SK-N-SH treated with all-trans-retinoic acid at 6 μM for 48 hours (cell line): ENCODE results near the gene CST9.

Experiments used
- ATAC-seq: fragments of 200-7000 bp; cut with Tn5 transposase; 3 replicates; pipeline ENCODE4 v1.9.1; 2020; ENCODE audit warnings: mild to moderate bottlenecking, moderate library complexity
- ARNTL ChIP-seq: fragments of 450-650 bp; formaldehyde crosslinking; IDR thresholded peaks from 2 replicates; pipeline ENCODE4 v1.5.0; 2020; ENCODE audit warnings: low read depth, mild to moderate bottlenecking, moderate library complexity, borderline replicate concordance
- BACH2 ChIP-seq: fragments of 250-450 bp; sonication (Bioruptor Pico); IDR thresholded peaks from 2 replicates; pipeline ENCODE4 v1.9.0; 2021; ENCODE audit warnings: mild to moderate bottlenecking, borderline replicate concordance
- CREB5 ChIP-seq: fragments of 250-450 bp; sonication (Bioruptor Pico); IDR thresholded peaks from 2 replicates; pipeline ENCODE4 v1.5.1; 2020; ENCODE audit warnings: low read depth, mild to moderate bottlenecking, moderate library complexity
- CSDC2 ChIP-seq: fragments of 250-450 bp; sonication (Bioruptor Pico); IDR thresholded peaks from 2 replicates; pipeline ENCODE4 v1.5.0; 2020; ENCODE audit warnings: mild to moderate bottlenecking, moderate library complexity
- CSRNP3 ChIP-seq: fragments of 250-450 bp; sonication (Bioruptor Pico); IDR thresholded peaks from 2 replicates; pipeline ENCODE4 v1.5.1; 2021; ENCODE audit warnings: mild to moderate bottlenecking, moderate library complexity
- ESRRG ChIP-seq: fragments of 250-450 bp; sonication (Bioruptor Pico); IDR thresholded peaks from 2 replicates; pipeline ENCODE4 v1.6.1; 2021; ENCODE audit warnings: mild to moderate bottlenecking
- GLIS3 ChIP-seq: fragments of 250-450 bp; sonication (Bioruptor Pico); IDR thresholded peaks from 2 replicates; pipeline ENCODE4 v1.5.0; 2020; ENCODE audit warnings: mild to moderate bottlenecking, moderate library complexity
- ISL1 ChIP-seq: fragments of 250-450 bp; sonication (Bioruptor Pico); IDR thresholded peaks from 2 replicates; pipeline ENCODE4 v2.1.2; 2022; ENCODE audit warnings: mild to moderate bottlenecking, moderate library complexity
- OSR1 ChIP-seq: fragments of 250-450 bp; sonication (Bioruptor Pico); IDR thresholded peaks from 2 replicates; pipeline ENCODE4 v1.8.0; 2022; ENCODE audit warnings: moderate library complexity, mild to moderate bottlenecking, inconsistent platforms
- PATZ1 ChIP-seq: fragments of 250-450 bp; sonication (Bioruptor Pico); IDR thresholded peaks from 2 replicates; pipeline ENCODE4 v1.8.0; 2020; ENCODE audit warnings: mild to moderate bottlenecking, moderate library complexity, borderline replicate concordance
- POU6F1 ChIP-seq: fragments of 250-450 bp; sonication (Bioruptor Pico); IDR thresholded peaks from 2 replicates; pipeline ENCODE4 v1.8.0; 2021; ENCODE audit warnings: low read depth, mild to moderate bottlenecking, moderate library complexity, borderline replicate concordance
- PPARA ChIP-seq: fragments of 250-450 bp; sonication (Bioruptor Pico); IDR thresholded peaks from 2 replicates; pipeline ENCODE4 v1.5.0; 2020; ENCODE audit warnings: mild to moderate bottlenecking, borderline replicate concordance
- RARB ChIP-seq: fragments of 250-450 bp; sonication (Bioruptor Pico); IDR thresholded peaks from 2 replicates; pipeline ENCODE4 v1.8.0; 2021; ENCODE audit warnings: mild to moderate bottlenecking, moderate library complexity
- SNAI2 ChIP-seq: fragments of 250-450 bp; sonication (Bioruptor Pico); IDR thresholded peaks from 2 replicates; pipeline ENCODE4 v1.5.0; 2020; ENCODE audit warnings: mild to moderate bottlenecking, moderate library complexity
- TCF4 ChIP-seq: fragments of 250-450 bp; sonication (Bioruptor Pico); IDR thresholded peaks from 2 replicates; pipeline ENCODE4 v1.8.0; 2021; ENCODE audit warnings: mild to moderate bottlenecking, moderate library complexity, borderline replicate concordance
- TOX ChIP-seq: fragments of 250-450 bp; sonication (Bioruptor Pico); IDR thresholded peaks from 2 replicates; pipeline ENCODE4 v1.8.0; 2021; ENCODE audit warnings: mild to moderate bottlenecking, moderate library complexity, borderline replicate concordance
- TSHZ2 ChIP-seq: fragments of 250-450 bp; sonication (Bioruptor Pico); IDR thresholded peaks from 2 replicates; pipeline ENCODE4 v1.5.0; 2020; ENCODE audit warnings: mild to moderate bottlenecking, moderate library complexity
- ZC3H10 ChIP-seq: fragments of 250-450 bp; sonication (Bioruptor Pico); IDR thresholded peaks from 2 replicates; pipeline ENCODE4 v1.5.1; 2021; ENCODE audit warnings: mild to moderate bottlenecking, moderate library complexity
- ZFP3 ChIP-seq: fragments of 250-450 bp; sonication (Bioruptor Pico); IDR thresholded peaks from 2 replicates; pipeline ENCODE4 v1.5.0; 2020; ENCODE audit warnings: mild to moderate bottlenecking, moderate library complexity
- ZFP30 ChIP-seq: fragments of 450-650 bp; formaldehyde crosslinking; IDR thresholded peaks from 2 replicates; pipeline ENCODE4 v1.5.0; 2022; ENCODE audit warnings: mild to moderate bottlenecking, moderate library complexity
- ZNF565 ChIP-seq: fragments of 450-650 bp; formaldehyde crosslinking; conservative IDR thresholded peaks from 2 replicates; pipeline ENCODE4 v1.5.0; 2020; ENCODE audit warnings: low read depth, mild to moderate bottlenecking, moderate library complexity
- ZNF70 ChIP-seq: fragments of 450-650 bp; formaldehyde crosslinking; IDR thresholded peaks from 2 replicates; pipeline ENCODE4 v1.5.0; 2020; ENCODE audit warnings: mild to moderate bottlenecking, moderate library complexity
- ZNF8 ChIP-seq: fragments of 450-650 bp; formaldehyde crosslinking; IDR thresholded peaks from 2 replicates; pipeline ENCODE4 v1.5.0; 2020; ENCODE audit warnings: mild to moderate bottlenecking, moderate library complexity

CST9 gene

GRCh38 chr20:23652371-23652770 is 46.7 kb upstream of the CST9 start:
- TF ChIP-seq CSRNP3 (CRISPR knock-in tag), result no peak
- no peak for TF ChIP-seq TSHZ2 (CRISPR knock-in tag)
- TF ChIP-seq GLIS3 (CRISPR knock-in tag), result no peak
- no peak for TF ChIP-seq ZNF70
- TF ChIP-seq ZFP3 (CRISPR knock-in tag), result no peak
- no peak for TF ChIP-seq ZC3H10 (CRISPR knock-in tag)
- no peak for TF ChIP-seq PATZ1 (CRISPR knock-in tag)
- no peak for TF ChIP-seq ISL1 (CRISPR knock-in tag)
- TF ChIP-seq ARNTL (CRISPR knock-in tag), result no peak
- TF ChIP-seq CSDC2 (CRISPR knock-in tag), result no peak
- no peak for TF ChIP-seq RARB (CRISPR knock-in tag)
- no peak for TF ChIP-seq ZNF565 (CRISPR knock-in tag)
- no peak for TF ChIP-seq SNAI2 (CRISPR knock-in tag)
- TF ChIP-seq TOX (CRISPR knock-in tag), result no peak
- no peak for TF ChIP-seq ZFP30 (CRISPR knock-in tag)
- TF ChIP-seq CREB5 (CRISPR knock-in tag), result no peak
- no peak for ATAC-seq

GRCh38 chr20:23651117-23651516 is 45.4 kb upstream of the CST9 start:
- ATAC-seq, result no peak
- no peak for TF ChIP-seq CREB5 (CRISPR knock-in tag)
- no peak for TF ChIP-seq BACH2
- TF ChIP-seq POU6F1 (CRISPR knock-in tag), result no peak
- no peak for TF ChIP-seq ZFP3 (CRISPR knock-in tag)
- no peak for TF ChIP-seq ISL1 (CRISPR knock-in tag)
- no peak for TF ChIP-seq TOX (CRISPR knock-in tag)
- no peak for TF ChIP-seq ZNF8 (CRISPR knock-in tag)
- TF ChIP-seq ESRRG, result no peak
- TF ChIP-seq ZFP30 (CRISPR knock-in tag), result no peak
- TF ChIP-seq OSR1 (CRISPR knock-in tag), result no peak
- no peak for TF ChIP-seq CSDC2 (CRISPR knock-in tag)
- no peak for TF ChIP-seq ARNTL (CRISPR knock-in tag)
- TF ChIP-seq PATZ1 (CRISPR knock-in tag), result no peak
- no peak for TF ChIP-seq PPARA
- no peak for TF ChIP-seq RARB (CRISPR knock-in tag)
- no peak for TF ChIP-seq ZNF565 (CRISPR knock-in tag)
- TF ChIP-seq TCF4 (CRISPR knock-in tag), result no peak
